Ishikawa (cell line): ENCODE data around the gene RIMBP2.

Source experiments
- EP300 ChIP-seq: IDR thresholded peaks from 2 replicates; pipeline ENCODE4 v1.6.1; 2012; ENCODE audit warnings: borderline replicate concordance
- FOXM1 ChIP-seq: IDR thresholded peaks from 2 replicates; pipeline ENCODE4 v1.6.1; 2012; ENCODE audit warnings: low read depth, borderline replicate concordance
- NFIC ChIP-seq: IDR thresholded peaks from 2 replicates; pipeline ENCODE4 v1.6.1; 2012
- REST ChIP-seq: IDR thresholded peaks from 2 replicates; pipeline ENCODE4 v1.6.1; 2012; ENCODE audit warnings: low read depth, mild to moderate bottlenecking
- TAF1 ChIP-seq: IDR thresholded peaks from 2 replicates; pipeline ENCODE4 v1.6.1; 2012; ENCODE audit warnings: low read depth, mild to moderate bottlenecking
- TCF12 ChIP-seq: IDR thresholded peaks from 2 replicates; pipeline ENCODE4 v1.6.1; 2012; ENCODE audit warnings: low read depth
- TEAD4 ChIP-seq: IDR thresholded peaks from 2 replicates; pipeline ENCODE4 v1.6.1; 2012
- YY1 ChIP-seq: IDR thresholded peaks from 2 replicates; pipeline ENCODE4 v1.6.1; 2012; ENCODE audit warnings: low read depth
- TF ChIP-seq, protein P1 (sequence below): IDR thresholded peaks from 2 replicates; pipeline ENCODE4 v1.6.1; 2012

- TF ChIP-seq, protein P1, sequence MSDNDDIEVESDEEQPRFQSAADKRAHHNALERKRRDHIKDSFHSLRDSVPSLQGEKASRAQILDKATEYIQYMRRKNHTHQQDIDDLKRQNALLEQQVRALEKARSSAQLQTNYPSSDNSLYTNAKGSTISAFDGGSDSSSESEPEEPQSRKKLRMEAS = no peak
- TF ChIP-seq REST (no peak), YY1 (no peak), EP300 (no peak), TCF12 (no peak), NFIC (no peak), FOXM1 (no peak), TAF1 (no peak), TEAD4 (no peak)
Measured at GRCh38 chr12:130617219-130617618, 98.9 kb downstream of the RIMBP2 start.
